NCI-H1417 treated with DMSO at 0.1 percent for 48 hours (cell line): ENCODE results near the gene CDON.

Experiments
- DNase-seq: peaks from one replicate; lab custom pipeline; 2025; lab: John Stamatoyannopoulos, UW

Gene CDON

DNA sequence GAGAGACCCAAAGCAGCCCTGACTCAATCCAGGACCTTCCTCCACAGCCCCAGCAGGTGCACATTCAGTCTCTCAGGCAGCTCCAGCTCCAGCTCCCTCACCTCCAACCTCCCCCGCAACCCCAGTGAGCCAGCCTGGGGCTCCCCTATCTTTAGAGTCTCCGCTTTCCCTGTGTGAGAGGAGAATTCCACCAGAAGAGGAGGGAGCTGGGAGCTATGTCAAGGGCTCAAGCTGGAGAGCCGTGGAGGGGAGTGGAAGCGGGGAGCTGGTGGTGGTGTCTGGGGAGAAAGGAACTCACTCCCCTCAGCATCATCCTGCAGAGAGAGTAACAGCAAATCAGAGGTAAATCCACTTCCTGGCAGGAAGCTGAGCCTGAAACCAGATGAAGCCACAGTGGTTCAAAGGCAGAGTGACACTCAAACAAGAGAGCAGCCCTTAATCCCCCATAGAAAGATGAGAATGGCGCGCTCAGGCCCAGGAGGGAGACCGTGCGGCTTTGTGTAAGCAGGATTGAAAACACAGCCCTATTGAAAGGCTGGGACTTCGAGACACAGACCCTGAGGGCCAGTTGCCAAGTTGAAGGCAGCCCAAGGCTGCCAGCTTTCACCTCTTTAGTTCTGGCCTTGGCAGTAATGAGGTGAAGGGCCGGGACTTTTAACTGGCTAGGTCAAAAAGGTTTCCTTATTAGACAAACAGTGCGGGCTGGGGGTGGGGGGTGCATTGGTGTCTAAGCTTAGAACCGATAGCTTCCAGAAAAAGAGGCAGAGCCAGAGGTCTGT lies 21.4 kb upstream of the CDON start:
- DNase-seq, result no peak

DNA sequence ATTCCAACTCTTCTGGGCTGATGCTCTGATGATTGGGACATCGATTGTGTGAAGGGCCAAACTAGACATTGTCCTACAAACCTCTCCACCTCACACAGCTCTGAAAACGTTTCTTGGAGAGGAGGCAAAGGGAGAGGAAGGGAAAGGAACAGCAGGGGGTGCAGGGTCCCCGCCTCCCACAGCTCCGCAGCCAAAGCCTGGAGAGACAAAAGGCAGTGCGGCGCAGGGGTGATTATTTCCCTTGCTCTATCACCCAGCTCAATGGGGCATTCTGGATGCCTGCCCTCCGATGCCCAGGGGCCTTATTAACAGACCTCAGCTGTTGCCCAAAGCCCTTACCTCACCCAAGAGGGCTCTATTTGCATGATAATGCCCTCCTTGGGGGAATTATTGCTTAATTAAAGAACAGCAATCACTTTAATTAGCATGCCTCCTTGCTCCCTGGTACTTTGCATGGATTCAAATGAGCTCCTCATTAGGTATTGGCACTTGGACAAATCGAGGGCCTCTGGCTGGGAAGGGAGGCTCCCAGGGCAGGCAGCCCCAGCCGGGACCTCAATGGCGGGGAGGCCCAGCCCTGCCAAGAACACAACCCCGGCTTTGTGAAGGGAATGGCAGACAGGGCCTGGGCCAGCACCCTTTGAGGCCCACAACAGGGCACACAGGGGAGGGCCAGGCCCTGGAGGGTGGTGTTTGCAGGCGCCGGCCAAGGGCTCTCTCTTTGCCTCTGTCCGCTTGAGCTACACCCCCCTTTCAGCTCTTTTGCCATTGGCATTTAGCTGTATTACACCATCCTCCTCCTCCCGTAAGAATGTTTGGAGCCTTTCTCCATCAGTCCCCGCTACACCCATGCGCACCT lies 19.8 kb upstream of the CDON start:
- DNase-seq, result no peak

- DNase-seq, result no peak
Measured at GRCh38 chr11:126081915-126082250, 19.2 kb upstream of the CDON start.

DNA sequence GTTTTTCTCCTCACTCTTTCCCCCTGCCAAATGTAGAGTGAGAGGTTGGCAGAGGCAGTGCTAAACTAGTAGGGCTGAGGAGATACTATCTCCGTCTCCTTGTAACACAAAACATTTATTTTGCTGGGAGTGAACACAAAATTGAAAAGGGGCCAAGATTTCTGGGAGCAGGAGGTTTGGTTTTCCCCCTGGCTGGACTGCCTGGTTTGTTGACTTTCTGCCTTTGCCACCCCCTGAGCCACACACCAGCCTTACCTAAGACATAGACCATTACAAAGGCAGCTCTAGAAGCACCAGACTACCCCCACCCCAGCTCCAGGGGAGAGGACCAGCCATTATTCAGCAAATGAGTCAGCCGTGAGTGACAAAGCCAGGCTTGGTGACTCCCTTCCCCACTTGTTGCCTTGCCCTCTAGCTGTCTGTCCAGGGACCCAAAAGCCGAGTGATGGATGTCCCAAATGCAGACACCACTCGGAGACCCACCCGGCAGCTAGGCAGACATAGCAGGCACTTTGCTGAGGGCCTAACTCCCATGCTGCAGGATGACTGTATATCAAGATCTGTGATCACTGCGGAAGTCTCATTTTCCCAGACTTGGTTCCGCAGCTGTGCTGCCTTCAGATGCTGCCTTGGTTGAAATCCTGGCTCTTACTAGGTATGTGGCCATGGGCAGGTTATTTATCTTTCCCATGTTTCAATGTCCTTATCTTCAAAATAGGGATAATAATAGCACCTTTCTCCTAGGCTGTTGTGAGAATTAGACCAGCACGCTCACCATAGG lies 17.7 kb upstream of the CDON start:
- no peak for DNase-seq

DNA sequence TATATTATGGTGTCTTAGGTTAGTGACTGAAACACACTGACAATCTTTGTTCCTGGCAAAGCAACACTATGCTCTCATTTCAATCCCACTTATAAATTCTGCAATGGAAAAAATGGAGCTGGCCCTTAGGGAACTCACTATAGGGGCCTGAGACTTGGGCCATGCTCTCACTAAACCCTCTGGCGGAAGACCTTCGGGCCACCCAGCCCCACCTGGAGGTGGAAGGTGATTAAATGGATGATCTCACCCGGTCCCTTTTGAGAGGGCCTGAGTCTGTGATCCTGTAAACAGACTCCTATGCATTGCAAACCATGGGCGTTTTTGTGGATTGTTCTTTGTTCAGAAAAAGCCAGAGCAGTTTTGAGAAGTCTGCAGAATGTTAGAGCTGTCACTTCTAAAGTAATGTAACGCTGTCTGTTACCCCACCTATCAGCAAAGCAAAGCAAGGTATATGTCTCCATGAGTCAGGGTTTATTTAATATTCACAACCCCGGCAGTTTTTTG lies 17.0 kb upstream of the CDON start:
- DNase-seq, result no peak

- no peak for DNase-seq
Measured at GRCh38 chr11:126076641-126077040, 14.0 kb upstream of the CDON start.

GRCh38 chr11:126072801-126073594 lies 10.3 kb upstream of the CDON start:
- no peak for DNase-seq

GRCh38 chr11:126072141-126072741 lies 9.6 kb upstream of the CDON start:
- no peak for DNase-seq

GRCh38 chr11:126063507-126063852 lies 814 bp upstream of the CDON start:
- no peak for DNase-seq

DNA sequence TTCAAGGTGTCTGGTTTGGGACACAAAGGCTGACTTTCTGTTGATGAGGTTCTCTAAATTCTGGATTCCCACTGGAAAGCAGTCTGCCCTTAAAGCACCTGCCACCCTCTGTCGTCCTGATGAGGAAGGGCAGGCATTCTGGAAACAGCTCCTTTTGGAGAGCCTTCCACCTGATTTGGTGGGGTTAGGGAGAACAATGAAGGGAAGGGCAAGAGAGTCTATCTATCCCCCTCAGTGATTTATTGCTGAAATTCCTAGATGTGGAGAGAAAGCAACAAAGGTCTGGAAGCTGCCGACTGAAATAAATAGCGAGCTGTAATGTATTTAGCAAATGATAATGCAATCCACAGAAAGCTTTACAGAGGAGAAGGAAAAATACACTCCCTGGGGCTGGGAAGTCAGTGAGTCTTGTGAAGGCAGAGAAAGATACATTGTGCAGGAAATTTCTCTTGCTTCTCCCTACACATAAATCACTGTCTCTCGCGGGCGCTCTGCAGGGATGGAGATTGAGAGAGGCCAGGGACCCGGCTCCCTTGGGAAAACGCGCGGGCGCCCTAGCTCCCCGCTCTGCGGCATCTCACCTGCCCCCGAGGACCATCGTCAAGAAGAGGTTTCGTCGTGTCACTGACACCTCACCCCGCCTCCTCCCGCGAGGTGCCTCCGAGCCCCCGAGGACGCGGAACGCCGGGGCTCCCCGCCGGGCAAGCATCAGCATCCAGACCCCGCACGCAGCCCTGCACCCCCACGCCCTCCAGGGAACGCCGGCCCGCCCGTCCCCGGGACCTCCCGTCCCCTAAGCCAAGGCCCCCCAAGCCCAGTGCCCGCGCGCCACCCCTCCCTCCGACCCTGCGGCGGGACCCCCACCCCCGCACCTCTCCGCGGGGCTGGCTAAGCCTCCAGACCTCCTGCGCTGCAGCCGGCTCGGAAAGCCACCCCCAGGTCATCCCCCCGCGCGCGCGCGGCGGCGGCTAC lies 673 bp downstream of the CDON start:
- no peak for DNase-seq

DNA sequence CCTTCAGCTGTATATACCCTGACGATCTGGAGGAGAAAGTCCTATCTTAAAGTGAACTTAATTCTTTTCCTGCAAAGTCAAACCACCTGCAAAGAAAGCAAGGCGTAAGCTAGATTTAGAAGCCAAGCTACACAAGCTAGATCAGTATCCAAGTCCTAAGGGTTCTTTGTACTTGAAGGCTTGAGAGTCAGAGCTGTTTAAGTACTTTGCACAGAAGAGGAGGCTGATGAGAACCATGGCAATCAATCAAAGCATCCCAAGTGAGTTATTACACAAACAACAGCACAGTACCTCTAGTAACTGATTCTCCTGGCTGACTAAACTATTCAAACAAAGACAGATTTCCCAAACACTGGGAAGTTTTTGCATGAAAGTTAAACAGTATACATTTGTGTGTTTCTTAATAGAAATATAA lies 1.9 kb downstream of the CDON start:
- no peak for DNase-seq

- DNase-seq, result no peak
Measured at GRCh38 chr11:126059238-126059781, 3.4 kb downstream of the CDON start.

DNA sequence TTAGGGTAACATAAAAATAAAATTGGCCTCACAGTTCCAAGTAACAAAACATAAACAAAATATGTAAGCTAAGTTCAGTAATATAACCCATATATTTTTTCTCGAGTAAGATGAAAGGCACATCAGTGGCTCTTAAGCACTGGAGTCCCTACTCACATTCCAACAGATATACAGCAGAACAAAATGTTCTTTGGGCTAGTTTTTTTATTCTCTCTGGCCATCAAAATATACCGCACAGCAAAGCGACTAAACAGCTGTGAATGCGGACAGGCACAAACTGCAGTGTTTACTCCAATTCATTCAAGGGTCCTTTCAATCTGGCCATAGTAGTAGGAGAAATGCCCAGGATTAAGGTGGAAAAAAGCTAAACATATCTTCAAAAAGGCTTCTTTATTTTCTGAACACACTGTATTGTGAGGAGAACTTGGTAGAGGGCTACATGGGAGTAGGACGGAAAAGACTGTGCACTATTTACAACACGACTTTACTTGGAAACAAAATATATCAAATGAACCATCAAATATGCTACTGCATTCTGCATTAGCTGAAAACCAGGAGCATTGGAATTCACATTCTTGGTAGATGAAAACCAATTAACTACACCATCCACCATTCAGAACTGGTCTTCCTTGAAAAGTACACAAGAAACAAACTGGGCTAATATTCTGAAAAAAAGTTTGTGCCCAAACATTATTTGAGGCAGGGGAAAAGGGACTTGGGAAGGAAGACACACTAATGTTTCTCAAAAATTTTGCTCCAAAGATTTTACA lies 4.4 kb downstream of the CDON start:
- no peak for DNase-seq

DNA sequence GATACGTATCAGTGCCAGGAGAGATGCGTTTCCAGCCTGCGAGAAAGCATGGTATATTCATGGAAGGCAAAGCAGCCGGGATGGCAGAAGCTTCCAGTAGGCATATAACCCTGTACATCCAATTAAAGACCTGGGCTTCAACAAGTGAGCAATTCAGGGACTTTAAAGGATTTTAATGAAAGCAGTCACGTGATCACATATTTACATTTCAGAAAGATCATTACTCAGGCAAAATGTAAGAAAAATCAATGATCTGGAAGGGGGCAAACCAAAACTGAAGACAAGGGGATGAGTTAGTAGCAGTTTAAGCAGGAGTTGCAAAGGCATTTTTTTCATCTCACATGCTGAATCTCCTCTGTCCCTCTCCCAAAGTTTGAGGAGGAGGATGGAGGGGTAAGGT lies 7.8 kb downstream of the CDON start:
- no peak for DNase-seq

DNA sequence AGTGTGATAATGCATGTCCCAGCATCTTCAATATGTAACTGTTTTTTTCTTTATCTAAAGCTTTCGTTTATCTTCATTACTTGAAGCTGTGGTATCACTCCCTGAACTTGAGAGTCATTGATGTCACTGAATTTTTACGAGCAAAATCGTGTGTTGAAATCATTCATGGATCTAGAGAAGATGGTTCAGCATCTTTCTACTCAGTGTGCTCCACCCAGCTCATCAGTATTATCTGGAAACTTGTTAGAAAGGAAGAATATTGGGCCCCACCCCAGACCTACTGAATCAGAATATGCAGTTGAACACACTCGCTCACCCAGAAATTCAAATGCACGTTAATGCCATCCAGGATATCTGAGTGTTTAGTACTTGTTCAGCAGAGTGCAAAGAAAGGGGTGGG lies 8.3 kb downstream of the CDON start:
- DNase-seq, result no peak

DNA sequence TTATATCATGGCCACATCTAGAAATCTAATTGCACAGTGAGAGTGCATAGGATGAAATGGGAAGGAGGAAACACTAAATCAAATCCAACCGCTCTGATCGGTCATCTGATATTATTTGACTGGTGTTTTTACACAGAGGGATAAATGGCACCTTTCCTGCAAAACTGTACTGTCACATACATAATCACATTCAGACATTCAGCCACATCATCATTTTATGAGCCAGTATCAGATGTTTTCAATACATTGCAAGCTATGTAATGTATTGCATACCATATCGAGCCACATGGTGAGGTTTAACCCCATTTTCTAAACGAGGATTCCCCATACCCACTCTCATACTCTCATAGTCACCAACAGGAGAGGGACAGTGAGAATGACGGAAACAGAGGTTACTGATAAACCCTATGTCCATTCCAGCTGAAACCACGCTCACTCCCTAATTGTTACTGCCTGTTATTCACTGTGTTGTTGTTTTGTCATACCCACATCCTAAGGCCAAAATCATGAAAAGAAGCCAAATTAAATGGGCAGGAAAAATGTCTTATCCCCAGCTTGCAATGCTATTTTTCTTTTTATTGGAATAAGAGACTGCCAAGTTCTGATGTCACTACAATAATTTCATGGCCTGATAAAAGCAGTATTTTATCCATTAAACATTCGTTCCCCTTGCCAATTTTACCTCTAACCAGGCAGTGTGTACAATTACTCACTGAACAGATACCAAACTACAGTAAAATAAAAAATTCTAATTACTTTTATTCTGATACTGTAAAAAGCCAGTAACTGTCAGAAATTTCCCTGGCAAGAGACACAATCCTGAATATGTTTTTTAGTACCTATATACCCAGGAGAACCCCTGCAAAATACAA lies 9.0 kb downstream of the CDON start:
- DNase-seq, result no peak

- DNase-seq, result no peak
Measured at GRCh38 chr11:126051117-126051516, 11.5 kb downstream of the CDON start.

GRCh38 chr11:126049159-126049558 lies 13.5 kb downstream of the CDON start:
- DNase-seq, result no peak
